ENCODE results near the gene FHIT.

The FHIT gene

GRCh38 chr3:60980342-60980692 is 270.9 kb downstream of the FHIT start:
- no peak for TF ChIP-seq CTCF (conservative IDR thresholded peaks at IDR 0.05; ENCODE audit: low read depth, low read length)
- DNase-seq (ENCODE audit: low read depth) = no peak

GRCh38 chr3:60979461-60980341 is 271.6 kb downstream of the FHIT start:
- peak; percentile 67 for DNase-seq (ENCODE audit: low read depth)
- H3K4me3 ChIP-seq (ENCODE audit: low read depth, low read length) = no peak overlapping the region
- no peak for TF ChIP-seq CTCF (conservative IDR thresholded peaks at IDR 0.05; ENCODE audit: low read depth, low read length)

More at GRCh38 chr3:60980342-60980692, 270.9 kb downstream of the FHIT start:
- H3K4me3 ChIP-seq (ENCODE audit: low read depth, low read length) = no peak overlapping the region

GRCh38 chr3:60973321-60973720 is 277.9 kb downstream of the FHIT start:
- TF ChIP-seq CTCF (conservative IDR thresholded peaks at IDR 0.05; ENCODE audit: low read depth, low read length) = no peak
- no peak overlapping the region for H3K4me3 ChIP-seq (ENCODE audit: low read depth, low read length)
- DNase-seq (ENCODE audit: low read depth) = no peak

GRCh38 chr3:60972599-60972998 is 278.7 kb downstream of the FHIT start:
- no peak for TF ChIP-seq CTCF (conservative IDR thresholded peaks at IDR 0.05; ENCODE audit: low read depth, low read length)

GRCh38 chr3:60970850-60971249 is 280.4 kb downstream of the FHIT start:
- H3K4me3 ChIP-seq (ENCODE audit: low read depth, low read length) = no peak overlapping the region
- no peak for TF ChIP-seq CTCF (conservative IDR thresholded peaks at IDR 0.05; ENCODE audit: low read depth, low read length)
- DNase-seq (ENCODE audit: low read depth) = no peak

More at GRCh38 chr3:60972599-60972998, 278.7 kb downstream of the FHIT start:
- DNase-seq (ENCODE audit: low read depth) = no peak
- no peak overlapping the region for H3K4me3 ChIP-seq (ENCODE audit: low read depth, low read length)

- H3K4me3 ChIP-seq (ENCODE audit: low read depth, low read length) = no peak overlapping the region
- DNase-seq (ENCODE audit: low read depth) = no peak
- no peak for TF ChIP-seq CTCF (conservative IDR thresholded peaks at IDR 0.05; ENCODE audit: low read depth, low read length)
Measured at GRCh38 chr3:60967141-60967540, 284.1 kb downstream of the FHIT start.

GRCh38 chr3:60957541-60957940 is 293.7 kb downstream of the FHIT start:
- DNase-seq (ENCODE audit: low read depth) = no peak
- TF ChIP-seq CTCF (conservative IDR thresholded peaks at IDR 0.05; ENCODE audit: low read depth, low read length) = no peak
- H3K4me3 ChIP-seq (ENCODE audit: low read depth, low read length) = no peak overlapping the region
